Skeletal muscle cell (primary cell): ENCODE results near the gene MPPED1.

Experiments used
- DNase-seq: peaks from one replicate; pipeline ENCODE4 v3.0.0-alpha.2; 2010; ENCODE audit warnings: low read depth
- H3K4me3 ChIP-seq: 2 replicates; pipeline ENCODE4 v1.5.1; 2011; ENCODE audit warnings: low read depth, mild to moderate bottlenecking, control low read depth, low read length, moderate library complexity

Gene MPPED1

GRCh38 chr22:43485502-43486089 lies 73.8 kb downstream of the MPPED1 start:
- DNase-seq: no peak

GRCh38 chr22:43487311-43488030 lies 75.7 kb downstream of the MPPED1 start:
- no peak for DNase-seq
- H3K4me3 ChIP-seq: no peak overlapping the region

More at GRCh38 chr22:43485502-43486089, 73.8 kb downstream of the MPPED1 start:
- no peak overlapping the region for H3K4me3 ChIP-seq

- H3K4me3 ChIP-seq: no peak overlapping the region
Measured at GRCh38 chr22:43488031-43488866, 76.4 kb downstream of the MPPED1 start.

GRCh38 chr22:43488937-43489336 lies 77.1 kb downstream of the MPPED1 start:
- no peak for DNase-seq
- no peak overlapping the region for H3K4me3 ChIP-seq

More at GRCh38 chr22:43488031-43488866, 76.4 kb downstream of the MPPED1 start:
- no peak for DNase-seq

GRCh38 chr22:43490311-43490710 lies 78.5 kb downstream of the MPPED1 start:
- no peak for DNase-seq
- no peak overlapping the region for H3K4me3 ChIP-seq

GRCh38 chr22:43491177-43491576 lies 79.4 kb downstream of the MPPED1 start:
- no peak overlapping the region for H3K4me3 ChIP-seq
- DNase-seq: no peak

- no peak for DNase-seq
- H3K4me3 ChIP-seq: no peak overlapping the region
Measured at GRCh38 chr22:43491737-43492136, 79.9 kb downstream of the MPPED1 start.

GRCh38 chr22:43493297-43493696 lies 81.5 kb downstream of the MPPED1 start:
- no peak overlapping the region for H3K4me3 ChIP-seq
- no peak for DNase-seq

- H3K4me3 ChIP-seq: no peak overlapping the region
- no peak for DNase-seq
Measured at GRCh38 chr22:43497956-43498855, 86.4 kb downstream of the MPPED1 start.

GRCh38 chr22:43498856-43499253 lies 87.0 kb downstream of the MPPED1 start:
- DNase-seq: no peak
- H3K4me3 ChIP-seq: no peak overlapping the region

- H3K4me3 ChIP-seq: no peak overlapping the region
- no peak for DNase-seq
Measured at GRCh38 chr22:43500792-43501785, 89.3 kb downstream of the MPPED1 start.

- DNase-seq: no peak
- H3K4me3 ChIP-seq: no peak overlapping the region
Measured at GRCh38 chr22:43501878-43502277, 90.1 kb downstream of the MPPED1 start.

GRCh38 chr22:43502306-43502874 lies 90.6 kb downstream of the MPPED1 start:
- no peak overlapping the region for H3K4me3 ChIP-seq
- DNase-seq: no peak

GRCh38 chr22:43504068-43504467 lies 92.3 kb downstream of the MPPED1 start:
- no peak for DNase-seq
- no peak overlapping the region for H3K4me3 ChIP-seq

- DNase-seq: no peak
Measured at GRCh38 chr22:43504666-43505261, 93.0 kb downstream of the MPPED1 start.

GRCh38 chr22:43505423-43505822 lies 93.6 kb downstream of the MPPED1 start:
- no peak for DNase-seq

More at GRCh38 chr22:43504666-43505261, 93.0 kb downstream of the MPPED1 start:
- no peak overlapping the region for H3K4me3 ChIP-seq

GRCh38 chr22:43505896-43506295 lies 94.1 kb downstream of the MPPED1 start:
- no peak overlapping the region for H3K4me3 ChIP-seq
- no peak for DNase-seq

More at GRCh38 chr22:43505423-43505822, 93.6 kb downstream of the MPPED1 start:
- no peak overlapping the region for H3K4me3 ChIP-seq
